M059J (cell line): ENCODE data around the gene PRKCSH. TPM values are rescaled to one million over a fixed set of nuclear protein-coding genes. Genes with fewer than 3 reads are reported as not detected.

ENCODE experiments used
- total RNA-seq: library from RNA; depleted of rRNA; stranded (reverse); fragments of >200 nt; shearing (Covaris generic); gene quantifications from 2 replicates; pipeline ENCODE4 v1.2.3, GENCODE V29; 2014; rRNA removed

Gene PRKCSH
- total RNA-seq, 1 experiment from 2014 or later: 132 TPM

Other genes with a start within 250 kb of the PRKCSH start
- gene KANK2, start 238.1 kb upstream of the PRKCSH start, total RNA-seq: 131 and 183 TPM in 2 replicates
- gene ANGPTL8, start 196.0 kb upstream of the PRKCSH start, total RNA-seq: not detected in 2 replicates
- gene DOCK6, start 173.1 kb upstream of the PRKCSH start, total RNA-seq: 1.8 and 13.0 TPM in 2 replicates
- not detected in 2 replicates for gene TSPAN16, start 139.5 kb upstream of the PRKCSH start, total RNA-seq
- gene RAB3D, start 96.0 kb upstream of the PRKCSH start, total RNA-seq: 0.17 and 0.74 TPM in 2 replicates
- gene TMEM205, start 89.4 kb upstream of the PRKCSH start, total RNA-seq: 206 and 246 TPM in 2 replicates
- 4.7 and 7.9 TPM in 2 replicates for gene CCDC159, start 89.1 kb upstream of the PRKCSH start, total RNA-seq
- 27.9 and 31.6 TPM in 2 replicates for gene PLPPR2, start 80.2 kb upstream of the PRKCSH start, total RNA-seq
- gene SWSAP1, start 61.0 kb upstream of the PRKCSH start, total RNA-seq: 2.4 and 2.7 TPM in 2 replicates
- gene EPOR, start 51.3 kb upstream of the PRKCSH start, total RNA-seq: 10.5 and 10.7 TPM in 2 replicates
- gene RGL3, start 16.3 kb upstream of the PRKCSH start, total RNA-seq: 2.5 and 3.7 TPM in 2 replicates
- gene ODAD3, start 514 bp upstream of the PRKCSH start, total RNA-seq: 0.32 and 0.54 TPM in 2 replicates
- not detected in 2 replicates for gene ELAVL3, start 45.4 kb downstream of the PRKCSH start, total RNA-seq
- gene ZNF653, start 70.2 kb downstream of the PRKCSH start, total RNA-seq: 5.2 and 21.1 TPM in 2 replicates
- 29.5 and 43.3 TPM in 2 replicates for gene ECSIT, start 93.5 kb downstream of the PRKCSH start, total RNA-seq
- gene CNN1, start 103.2 kb downstream of the PRKCSH start, total RNA-seq: 30.5 and 31.4 TPM in 2 replicates
- 84.6 and 136 TPM in 2 replicates for gene ELOF1, start 123.6 kb downstream of the PRKCSH start, total RNA-seq
- gene ACP5, start 142.0 kb downstream of the PRKCSH start, total RNA-seq: 0.39 and 0.76 TPM in 2 replicates
- gene ZNF627, start 161.8 kb downstream of the PRKCSH start, total RNA-seq: 10.6 and 22.6 TPM in 2 replicates